ENCODE measurements around the gene KIF20B.
"Not testable (repeated sequence)": the region's sequence is repeated elsewhere in the genome, so short reads cannot be mapped to it uniquely, and the experiment has no call there.

The KIF20B gene

GRCh38 chr10:89808842-89809241 is 107.5 kb downstream of the KIF20B start:
- no peak overlapping the region for H3K4me3 ChIP-seq
- no peaks in the 10 kb centered on the region for H3K4me1 ChIP-seq
- peaks cover 5% of the 10 kb centered on the region; the same call in 1 of the 2 replicates for H3K27me3 ChIP-seq (ENCODE audit: low read depth)
- in situ Hi-C loops (cut with MboI; ENCODE audit: low sequenced_read_pairs), result loop anchor here (10.0 to 25.0 kb wide), 2 partner anchors 328 to 786 kb away; no protein-coding TSS in a partner anchor
- H3K36me3 ChIP-seq (replicated peaks), result no peaks in the 10 kb centered on the region
- DNase-seq (ENCODE audit: low spot score in 2 of 2), result no peak
- no peaks in the 10 kb centered on the region for H3K9me3 ChIP-seq

- H3K9me3 ChIP-seq, result no peaks in the 10 kb centered on the region
- H3K4me1 ChIP-seq, result no peaks in the 10 kb centered on the region
- in situ Hi-C loops (cut with MboI; ENCODE audit: low sequenced_read_pairs), result loop anchor here (10.0 to 25.0 kb wide), 2 partner anchors 328 to 785 kb away; no protein-coding TSS in a partner anchor
- H3K36me3 ChIP-seq (replicated peaks), result no peaks in the 10 kb centered on the region
- H3K4me3 ChIP-seq, result no peak overlapping the region
- H3K27me3 ChIP-seq (ENCODE audit: low read depth), result peaks cover 5% of the 10 kb centered on the region; the same call in 1 of the 2 replicates
- no peak for DNase-seq (ENCODE audit: low spot score in 2 of 2)
Observed at GRCh38 chr10:89809766-89810165, 108.4 kb downstream of the KIF20B start.

DNA sequence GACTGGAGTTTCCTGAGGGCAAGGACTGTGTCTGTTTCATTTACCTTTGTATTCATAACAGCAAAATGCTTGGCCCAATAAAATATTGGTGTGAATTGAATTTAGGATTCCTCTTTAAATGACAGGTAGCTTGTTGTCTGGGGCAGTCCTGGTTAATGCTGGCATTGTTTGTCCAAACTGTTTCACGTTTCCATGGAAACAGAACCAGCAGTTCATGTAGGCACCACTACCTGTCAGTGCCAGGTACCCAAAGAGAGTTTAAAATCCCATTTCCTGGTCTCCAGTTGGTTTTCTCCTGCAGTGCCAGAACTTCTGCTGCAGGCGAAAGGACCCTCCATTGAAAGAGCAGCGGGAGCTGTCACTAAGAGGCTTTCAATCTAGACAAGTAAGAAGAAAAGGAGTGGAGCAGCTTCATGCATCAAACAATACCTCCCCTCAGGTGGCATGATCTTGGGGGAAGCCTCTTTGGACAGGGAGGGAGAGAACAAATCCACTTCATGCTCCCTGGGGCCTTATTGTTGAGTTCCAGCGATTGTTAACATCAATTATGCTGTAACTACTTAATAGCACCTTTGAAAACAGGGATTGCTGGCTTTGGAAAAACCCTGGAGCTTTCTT is 109.6 kb downstream of the KIF20B start:
- H3K4me1 ChIP-seq, result no peaks in the 10 kb centered on the region
- in situ Hi-C loops (cut with MboI; ENCODE audit: low sequenced_read_pairs), result loop anchor here (25.0 kb wide), 1 partner anchor 326 kb away; no protein-coding TSS in a partner anchor
- no peak for DNase-seq (ENCODE audit: low spot score in 2 of 2)
- H3K27me3 ChIP-seq (ENCODE audit: low read depth), result peaks cover 5% of the 10 kb centered on the region; the same call in 1 of the 2 replicates
- H3K36me3 ChIP-seq (replicated peaks), result no peaks in the 10 kb centered on the region
- H3K9me3 ChIP-seq, result no peaks in the 10 kb centered on the region
- H3K4me3 ChIP-seq, result no peak overlapping the region

DNA sequence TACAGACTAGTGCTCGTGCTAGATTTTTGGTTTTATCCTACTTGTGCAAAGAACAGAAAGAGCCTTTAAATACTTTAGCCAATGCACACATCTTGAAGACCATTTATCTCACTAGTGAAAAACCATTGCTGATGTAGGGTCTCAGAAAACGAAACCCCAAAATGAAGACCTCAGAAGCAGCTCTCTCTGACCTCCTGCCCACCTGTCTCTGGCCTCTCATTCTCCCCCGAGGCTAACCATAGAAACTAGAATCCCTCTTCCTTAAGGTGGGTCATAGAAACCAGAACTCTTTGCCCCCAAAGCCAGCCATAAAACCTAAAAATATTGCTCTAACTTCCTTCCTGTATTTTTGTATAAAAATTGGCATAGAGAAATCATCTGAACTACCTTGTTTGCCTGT is 112.2 kb downstream of the KIF20B start:
- in situ Hi-C loops (cut with MboI; ENCODE audit: low sequenced_read_pairs), result loop anchor here (25.0 kb wide), 1 partner anchor 324 kb away; no protein-coding TSS in a partner anchor
- Histone ChIP-seq H3K4me1 (no peaks in the 10 kb centered on the region), H3K36me3 (replicated peaks) (no peaks in the 10 kb centered on the region), H3K9me3 (no peaks in the 10 kb centered on the region; the same call in 1 of the 2 replicates), H3K4me3 (no peak overlapping the region), H3K27me3 (ENCODE audit: low read depth) (peaks cover 2% of the 10 kb centered on the region; the same call in 1 of the 2 replicates)
- no peak for DNase-seq (ENCODE audit: low spot score in 2 of 2)

DNA sequence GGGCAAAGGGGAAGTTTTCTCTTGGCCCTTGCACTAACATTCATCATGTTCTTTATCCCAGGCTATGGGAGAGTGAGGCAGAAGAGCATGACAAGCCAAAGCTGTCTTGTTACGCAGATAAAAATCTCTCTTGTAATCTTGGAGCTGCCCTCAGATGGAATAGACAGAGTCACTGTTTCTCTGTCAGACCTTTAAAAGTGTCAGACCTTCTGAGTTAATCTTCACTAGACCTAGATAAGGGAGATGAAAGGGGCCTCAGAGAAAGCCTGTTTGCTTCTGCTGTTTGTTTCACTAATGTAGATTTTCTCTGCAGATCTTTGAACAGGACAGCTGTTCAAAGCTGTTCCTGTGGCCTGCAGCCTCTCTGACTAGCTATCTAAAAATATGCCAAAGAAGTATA is 112.9 kb downstream of the KIF20B start:
- H3K9me3 ChIP-seq, result no peaks in the 10 kb centered on the region; the same call in 1 of the 2 replicates
- no peak for DNase-seq (ENCODE audit: low spot score in 2 of 2)
- H3K27me3 ChIP-seq (ENCODE audit: low read depth), result peaks cover 2% of the 10 kb centered on the region; the same call in 1 of the 2 replicates
- H3K36me3 ChIP-seq (replicated peaks), result no peaks in the 10 kb centered on the region
- H3K4me1 ChIP-seq, result no peaks in the 10 kb centered on the region
- H3K4me3 ChIP-seq, result no peak overlapping the region
- in situ Hi-C loops (cut with MboI; ENCODE audit: low sequenced_read_pairs), result loop anchor here (25.0 kb wide), 1 partner anchor 323 kb away; no protein-coding TSS in a partner anchor

GRCh38 chr10:89815049-89815853 is 113.9 kb downstream of the KIF20B start:
- DNase-seq (ENCODE audit: low spot score in 2 of 2), result no peak
- Histone ChIP-seq H3K36me3 (replicated peaks) (no peaks in the 10 kb centered on the region), H3K4me3 (no peak overlapping the region), H3K9me3 (no peaks in the 10 kb centered on the region; the same call in 1 of the 2 replicates), H3K27me3 (ENCODE audit: low read depth) (no peaks in the 10 kb centered on the region), H3K4me1 (no peaks in the 10 kb centered on the region)
- in situ Hi-C loops (cut with MboI; ENCODE audit: low sequenced_read_pairs), result loop anchor here (25.0 kb wide), 1 partner anchor 322 kb away; no protein-coding TSS in a partner anchor

- H3K4me1 ChIP-seq; H3K9me3 ChIP-seq; H3K36me3 ChIP-seq (replicated peaks); H3K27me3 ChIP-seq (ENCODE audit: low read depth); H3K4me3 ChIP-seq; DNase-seq (ENCODE audit: low spot score in 2 of 2): not testable (repeated sequence)
- in situ Hi-C loops (cut with MboI; ENCODE audit: low sequenced_read_pairs), result loop anchor here (25.0 kb wide), 1 partner anchor 318 kb away; no protein-coding TSS in a partner anchor
Observed at GRCh38 chr10:89819008-89819407, 117.6 kb downstream of the KIF20B start.
